ENCODE results near the gene DMBT1. TPM values are rescaled to one million over a fixed set of nuclear protein-coding genes. Genes with fewer than 3 reads are reported as not detected.
A peak's percentile ranks its signal among the peaks of the same experiment; 100 is the strongest.

DMBT1 gene
- total RNA-seq, 3 donors from 2014 or later = 37.2 to 2,543 (median 408) TPM

GRCh38 chr10:122561212-122561611 lies 658 bp downstream of the DMBT1 start:
- Histone ChIP-seq H3K4me1 (ENCODE audit: low read depth) (no peaks in the 10 kb centered on the region), H3K9me3 (no peaks in the 10 kb centered on the region), H3K36me3 (ENCODE audit: low read depth) (no peaks in the 10 kb centered on the region), H3K4me3 (no peak overlapping the region)
- intact Hi-C loops (cut with DNase I, micrococcal nuclease) = loop anchor here in 1 of 2 donors (10.0 kb wide), 1 partner anchor 106 kb away; the partner anchor contains the start of gene ARMS2
- TF ChIP-seq CTCF (IDR thresholded peaks at IDR 0.05) = no peak
- ATAC-seq (no peak), DNase-seq (no peak)

GRCh38 chr10:122561792-122562191 lies 1.2 kb downstream of the DMBT1 start:
- no peak for TF ChIP-seq CTCF (IDR thresholded peaks at IDR 0.05)
- ATAC-seq = no peak
- Histone ChIP-seq H3K4me1 (ENCODE audit: low read depth) (no peaks in the 10 kb centered on the region), H3K9me3 (no peaks in the 10 kb centered on the region), H3K36me3 (ENCODE audit: low read depth) (no peaks in the 10 kb centered on the region), H3K4me3 (no peak overlapping the region)
- DNase-seq = no peak
- intact Hi-C loops (cut with DNase I, micrococcal nuclease) = loop anchor here in 1 of 2 donors (10.0 kb wide), 1 partner anchor 107 kb away; the partner anchor contains the start of gene ARMS2

- intact Hi-C loops (cut with DNase I, micrococcal nuclease) = loop anchor here (5.0 to 10.0 kb wide), 3 partner anchors 38 to 268 kb away; partner anchors contain the start of gene ARMS2 (in 1 of the 2)
- TF ChIP-seq CTCF (IDR thresholded peaks at IDR 0.05) = no peak
- ATAC-seq (no peak), DNase-seq (no peak)
- H3K4me1 ChIP-seq (ENCODE audit: low read depth) = no peaks in the 10 kb centered on the region
- no peaks in the 10 kb centered on the region for H3K9me3 ChIP-seq
- H3K36me3 ChIP-seq (ENCODE audit: low read depth) = no peaks in the 10 kb centered on the region
- H3K4me3 ChIP-seq = no peak overlapping the region
Measured at GRCh38 chr10:122564980-122565379, 4.4 kb downstream of the DMBT1 start.

GRCh38 chr10:122565766-122566206 lies 5.2 kb downstream of the DMBT1 start:
- H3K4me3 ChIP-seq = no peak overlapping the region
- intact Hi-C loops (cut with DNase I, micrococcal nuclease) = loop anchor here (5.0 to 10.0 kb wide), 3 partner anchors 38 to 268 kb away; partner anchors contain the start of gene ARMS2 (in 1 of the 2)

GRCh38 chr10:122566632-122567031 lies 6.1 kb downstream of the DMBT1 start:
- ATAC-seq (no peak), DNase-seq (no peak)
- Histone ChIP-seq H3K4me3 (no peak overlapping the region), H3K36me3 (ENCODE audit: low read depth) (no peaks in the 10 kb centered on the region), H3K4me1 (ENCODE audit: low read depth) (no peaks in the 10 kb centered on the region), H3K9me3 (no peaks in the 10 kb centered on the region)
- intact Hi-C loops (cut with DNase I, micrococcal nuclease) = loop anchor here (5.0 to 10.0 kb wide), 3 partner anchors 39 to 269 kb away; partner anchors contain the start of gene ARMS2 (in 1 of the 2)
- no peak for TF ChIP-seq CTCF (IDR thresholded peaks at IDR 0.05)

More at GRCh38 chr10:122565766-122566206, 5.2 kb downstream of the DMBT1 start:
- DNase-seq (peak in 2 of 3 donors; percentile 85 to 92), ATAC-seq (peak; percentile 77)
- H3K36me3 ChIP-seq (ENCODE audit: low read depth) = no peaks in the 10 kb centered on the region
- TF ChIP-seq CTCF (IDR thresholded peaks at IDR 0.05) = peak; percentile 72
- no peaks in the 10 kb centered on the region for H3K4me1 ChIP-seq (ENCODE audit: low read depth)
- no peaks in the 10 kb centered on the region for H3K9me3 ChIP-seq
